Activated CD4-positive, alpha-beta memory T cell treated with anti-CD3 and anti-CD28 coated beads for 36 hours (primary cell): ENCODE measurements around the gene PIGM. TPM values are rescaled to one million over a fixed set of nuclear protein-coding genes. Genes with fewer than 3 reads are reported as not detected.

ENCODE experiments used
- CTCF ChIA-PET: fragments of 350-600 bp; sonication (Branson Sonifier 250); formaldehyde crosslinking; loops from one replicate; lab custom pipeline; 2021; ENCODE audit warnings: antibody characterized with exemption, inconsistent platforms; lab: Charles Lee
- POLR2A ChIA-PET: fragments of 350-600 bp; sonication (Branson Sonifier 250); formaldehyde crosslinking; loops from one replicate; lab custom pipeline; 2021; ENCODE audit warnings: antibody characterized with exemption; lab: Charles Lee
- DNase-seq: peaks from one replicate; pipeline ENCODE4 v3.0.0-alpha.2; 2020
- H3K27ac Mint-ChIP-seq: one replicate; pipeline ENCODE4 v1.8.0; 2021; ENCODE audit warnings: mixed read lengths
- H3K27me3 Mint-ChIP-seq: one replicate; pipeline ENCODE4 v1.8.0; 2021; ENCODE audit warnings: mixed read lengths
- H3K36me3 Mint-ChIP-seq: one replicate; pipeline ENCODE4 v1.8.0; 2021; ENCODE audit warnings: mixed read lengths
- H3K4me1 Mint-ChIP-seq: one replicate; pipeline ENCODE4 v1.8.0; 2021; ENCODE audit warnings: low read depth, mixed read lengths
- H3K4me3 Mint-ChIP-seq: one replicate; pipeline ENCODE4 v1.8.0; 2021; ENCODE audit warnings: mild to moderate bottlenecking, mixed read lengths
- H3K9me3 Mint-ChIP-seq: one replicate; pipeline ENCODE4 v1.8.0; 2021; ENCODE audit warnings: mixed read lengths
- intact Hi-C: fragments of 100-400 bp; cut with micrococcal nuclease; formaldehyde crosslinking; loops from one replicate; pipeline ENCODE4 v1.15.1; 2023
- total RNA-seq, 2 experiments: library from RNA; stranded (reverse); gene quantifications; one replicate each; pipeline ENCODE4 v1.2.3, GENCODE V29; 2021

The PIGM gene
- total RNA-seq, 2 experiments from 2014 or later = 4.4 to 4.7 TPM

DNA sequence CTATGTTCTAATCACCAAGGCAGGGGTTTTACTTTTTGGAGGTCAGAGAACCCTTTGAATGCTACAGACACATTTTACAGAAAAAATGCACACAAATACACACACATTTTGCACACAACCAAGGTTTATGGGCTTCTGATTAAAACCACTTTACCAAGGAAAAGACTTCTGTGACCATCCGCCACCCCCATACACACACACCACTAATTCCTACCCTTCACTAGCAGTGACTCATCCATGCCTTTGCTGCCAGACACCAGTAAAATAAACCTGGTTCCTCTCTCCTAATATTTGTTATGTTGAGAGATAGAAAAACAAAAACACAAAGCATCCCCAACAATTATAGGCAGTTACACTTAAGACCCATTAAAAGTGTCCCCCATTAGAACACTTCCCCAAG is 12.9 kb downstream of the PIGM start:
- peaks cover 9% of the 10 kb centered on the region for H3K4me1 Mint-ChIP-seq
- no peaks in the 10 kb centered on the region for H3K9me3 Mint-ChIP-seq
- peaks cover 8% of the 10 kb centered on the region for H3K27me3 Mint-ChIP-seq
- no peak overlapping the region for H3K4me3 Mint-ChIP-seq
- H3K27ac Mint-ChIP-seq = peak overlapping the region; percentile 44
- DNase-seq = peak; percentile 40
- ChIA-PET POLR2A (no interaction called here), CTCF (interaction anchor here (1.2 to 6.2 kb wide), 3 partner anchors 11 to 27 kb away, joined by 3 to 78 read pairs (median 4); no protein-coding TSS in a partner anchor)
- H3K36me3 Mint-ChIP-seq = no peaks in the 10 kb centered on the region
- intact Hi-C loops = no loop called here

DNA sequence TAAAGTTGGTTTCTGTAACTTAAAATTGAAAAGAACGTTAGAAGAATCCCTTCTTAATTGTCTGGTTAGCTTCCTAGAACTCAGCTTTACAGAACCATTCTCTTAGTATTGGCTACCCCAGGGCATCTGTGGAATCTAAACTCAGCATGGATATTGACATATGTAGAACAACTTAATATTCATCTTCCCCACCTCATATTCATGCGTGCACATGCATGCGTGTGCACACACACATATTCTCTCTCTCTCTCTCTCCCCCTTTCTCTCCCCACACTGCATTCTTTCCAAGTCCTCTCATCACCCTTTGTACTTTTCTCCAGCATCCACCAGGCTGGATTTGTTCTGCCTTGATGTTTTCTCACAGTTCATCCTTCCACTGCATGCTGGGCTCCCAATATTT is 13.4 kb downstream of the PIGM start:
- CTCF ChIA-PET = interaction anchor here (1.2 to 6.2 kb wide), 4 partner anchors 11 to 60 kb away, joined by 3 to 78 read pairs (median 4); no protein-coding TSS in a partner anchor
- POLR2A ChIA-PET = no interaction called here
- Mint-ChIP-seq H3K27me3 (peaks cover 8% of the 10 kb centered on the region), H3K4me1 (peaks cover 9% of the 10 kb centered on the region), H3K9me3 (no peaks in the 10 kb centered on the region), H3K27ac (no peak overlapping the region), H3K4me3 (no peak overlapping the region), H3K36me3 (no peaks in the 10 kb centered on the region)
- intact Hi-C loops = no loop called here
- DNase-seq = no peak

DNA sequence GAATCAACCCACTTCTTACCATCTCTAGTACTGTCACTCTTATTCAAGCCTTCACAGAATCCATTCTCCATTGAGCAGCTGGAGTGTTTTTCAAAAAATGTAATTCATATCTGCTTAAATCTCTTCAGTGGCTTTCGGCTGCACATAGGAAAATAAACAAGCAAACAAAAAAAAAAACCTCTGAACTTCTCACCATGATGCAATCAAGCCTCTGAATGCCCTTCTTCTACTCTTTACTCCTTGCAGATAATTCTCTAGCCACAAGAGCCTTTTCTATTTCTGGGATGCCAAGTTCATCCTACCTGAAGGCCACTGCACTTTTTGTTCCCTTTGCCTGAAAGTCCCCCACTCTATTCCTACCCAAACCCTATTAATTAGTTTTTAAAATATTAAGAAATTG is 14.2 kb downstream of the PIGM start:
- DNase-seq = no peak
- peaks cover 8% of the 10 kb centered on the region for H3K27me3 Mint-ChIP-seq
- intact Hi-C loops = no loop called here
- H3K4me1 Mint-ChIP-seq = peaks cover 9% of the 10 kb centered on the region
- H3K9me3 Mint-ChIP-seq = no peaks in the 10 kb centered on the region
- H3K4me3 Mint-ChIP-seq = no peak overlapping the region
- POLR2A ChIA-PET = no interaction called here
- no peak overlapping the region for H3K27ac Mint-ChIP-seq
- CTCF ChIA-PET = interaction anchor here (1.3 to 6.2 kb wide), 2 partner anchors 10 to 59 kb away, joined by 4 to 78 read pairs; no protein-coding TSS in a partner anchor
- no peaks in the 10 kb centered on the region for H3K36me3 Mint-ChIP-seq

DNA sequence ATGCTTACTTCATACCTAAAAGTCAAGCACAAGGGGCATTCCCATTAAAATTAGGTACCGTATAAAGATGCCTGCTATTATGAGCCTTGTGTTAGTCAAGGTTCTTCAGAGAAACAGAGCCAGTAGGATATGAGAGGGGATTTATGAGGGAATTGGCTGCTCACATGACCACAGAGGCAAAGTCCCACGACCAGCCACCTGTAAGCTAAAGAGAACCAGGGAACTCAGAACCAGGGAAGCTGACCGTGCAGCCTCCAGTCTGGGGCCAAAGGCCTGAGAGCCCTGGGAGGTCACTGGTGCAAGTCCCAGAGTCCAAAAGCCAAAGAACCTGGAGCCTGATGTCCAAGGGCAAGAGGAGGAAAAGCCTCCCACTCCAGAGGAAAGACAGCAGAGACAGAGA is 20.0 kb downstream of the PIGM start:
- no peak for DNase-seq
- H3K4me1 Mint-ChIP-seq = no peaks in the 10 kb centered on the region
- ChIA-PET POLR2A (no interaction called here), CTCF (no interaction called here)
- H3K4me3 Mint-ChIP-seq = no peak overlapping the region
- H3K27me3 Mint-ChIP-seq = peaks cover 7% of the 10 kb centered on the region
- no peaks in the 10 kb centered on the region for H3K36me3 Mint-ChIP-seq
- intact Hi-C loops = no loop called here
- no peaks in the 10 kb centered on the region for H3K9me3 Mint-ChIP-seq
- no peak overlapping the region for H3K27ac Mint-ChIP-seq

DNA sequence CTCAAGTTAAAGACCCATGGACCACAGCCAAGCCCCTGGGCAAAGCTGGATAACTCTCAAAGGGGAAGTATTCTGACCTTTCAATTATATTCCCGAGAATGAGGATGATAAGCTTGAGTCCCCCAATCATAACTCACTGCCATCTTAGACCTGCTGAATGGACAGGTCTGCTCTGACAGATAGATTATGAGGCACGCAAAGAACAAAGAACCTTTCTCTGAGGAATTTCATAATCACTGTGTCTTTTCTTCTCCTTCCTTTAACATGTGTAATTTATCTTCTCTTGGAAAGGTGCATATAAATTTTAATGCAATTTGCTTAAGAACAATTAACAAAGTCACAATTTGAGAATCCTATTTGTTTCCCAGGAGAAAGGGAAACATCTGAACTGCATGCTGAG is 22.0 kb downstream of the PIGM start:
- POLR2A ChIA-PET = no interaction called here
- CTCF ChIA-PET = interaction anchor here (1.3 to 11.8 kb wide), 5 partner anchors 8 to 117 kb away, joined by 3 to 311 read pairs (median 68); partner anchors contain the start of gene PIGM
- intact Hi-C loops = loop anchor here (10.0 kb wide), 1 partner anchor 795 kb away; no protein-coding TSS in a partner anchor

DNA sequence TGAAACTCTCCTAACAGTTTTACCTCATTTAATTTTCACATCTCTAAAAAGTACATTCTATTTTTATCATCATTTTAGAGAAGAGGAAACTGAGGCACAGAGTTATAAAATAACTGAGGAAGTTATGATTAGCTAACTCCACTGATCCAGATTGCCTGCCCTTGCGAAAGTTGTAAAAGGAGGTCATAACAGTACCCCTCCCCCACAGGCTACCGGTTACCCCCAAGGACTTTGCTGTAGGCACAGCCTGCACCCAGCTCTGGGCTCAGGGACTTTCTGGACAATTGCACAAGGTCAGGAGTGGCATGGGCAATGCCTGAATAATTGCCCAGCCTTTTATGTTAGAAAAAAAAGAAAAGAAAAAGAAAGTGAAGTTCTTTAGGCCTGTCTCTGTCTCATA is 22.7 kb downstream of the PIGM start:
- no peak overlapping the region for H3K27ac Mint-ChIP-seq
- H3K36me3 Mint-ChIP-seq = no peaks in the 10 kb centered on the region
- no peaks in the 10 kb centered on the region for H3K9me3 Mint-ChIP-seq
- ChIA-PET POLR2A (no interaction called here), CTCF (interaction anchor here (1.1 to 11.8 kb wide), 10 partner anchors 9 to 209 kb away, joined by 3 to 311 read pairs (median 42); partner anchors contain the start of genes FCRL6, PIGM and TAGLN2)
- peaks cover 4% of the 10 kb centered on the region for H3K27me3 Mint-ChIP-seq
- no peak for DNase-seq
- intact Hi-C loops = loop anchor here (10.0 kb wide), 1 partner anchor 794 kb away; no protein-coding TSS in a partner anchor
- no peak overlapping the region for H3K4me3 Mint-ChIP-seq
- no peaks in the 10 kb centered on the region for H3K4me1 Mint-ChIP-seq

More for the DNA sequence above, 22.0 kb downstream of the PIGM start:
- DNase-seq = no peak
- Mint-ChIP-seq H3K36me3 (no peaks in the 10 kb centered on the region), H3K4me1 (no peaks in the 10 kb centered on the region), H3K27ac (no peak overlapping the region), H3K9me3 (no peaks in the 10 kb centered on the region), H3K27me3 (peaks cover 5% of the 10 kb centered on the region), H3K4me3 (no peak overlapping the region)

DNA sequence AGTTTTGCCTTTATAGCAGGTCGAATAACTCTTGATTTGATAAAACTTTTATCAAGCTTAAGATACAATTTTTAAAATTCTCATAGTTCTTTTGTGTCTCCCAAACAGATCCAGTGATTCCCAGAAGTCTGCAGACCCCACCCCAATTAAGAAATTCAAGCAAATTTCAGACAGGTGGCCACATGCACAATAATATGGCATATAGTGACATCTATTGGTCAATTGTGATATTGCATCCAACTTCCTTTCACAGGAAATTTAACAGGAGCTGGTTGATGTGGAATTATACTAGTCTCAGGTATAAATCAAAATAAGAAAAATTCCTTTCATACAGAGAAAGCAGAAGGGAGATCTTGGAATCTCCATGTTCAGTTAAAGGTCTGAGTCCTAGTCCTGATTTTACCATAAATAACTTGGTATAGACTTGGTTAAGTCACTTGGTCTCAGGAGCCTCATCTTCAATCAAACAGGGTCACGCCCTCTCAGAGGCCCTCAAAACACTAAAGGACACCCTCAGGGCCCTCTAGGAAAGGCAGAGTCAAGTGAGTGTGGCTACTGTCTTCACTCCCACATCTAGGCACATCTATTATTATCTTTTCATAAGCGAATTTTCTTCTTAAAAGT is 24.1 kb downstream of the PIGM start:
- POLR2A ChIA-PET = interaction anchor here (0.5 to 0.8 kb wide), 2 partner anchors 15 to 80 kb away, joined by 3 to 4 read pairs; no protein-coding TSS in a partner anchor
- no peak for DNase-seq

DNA sequence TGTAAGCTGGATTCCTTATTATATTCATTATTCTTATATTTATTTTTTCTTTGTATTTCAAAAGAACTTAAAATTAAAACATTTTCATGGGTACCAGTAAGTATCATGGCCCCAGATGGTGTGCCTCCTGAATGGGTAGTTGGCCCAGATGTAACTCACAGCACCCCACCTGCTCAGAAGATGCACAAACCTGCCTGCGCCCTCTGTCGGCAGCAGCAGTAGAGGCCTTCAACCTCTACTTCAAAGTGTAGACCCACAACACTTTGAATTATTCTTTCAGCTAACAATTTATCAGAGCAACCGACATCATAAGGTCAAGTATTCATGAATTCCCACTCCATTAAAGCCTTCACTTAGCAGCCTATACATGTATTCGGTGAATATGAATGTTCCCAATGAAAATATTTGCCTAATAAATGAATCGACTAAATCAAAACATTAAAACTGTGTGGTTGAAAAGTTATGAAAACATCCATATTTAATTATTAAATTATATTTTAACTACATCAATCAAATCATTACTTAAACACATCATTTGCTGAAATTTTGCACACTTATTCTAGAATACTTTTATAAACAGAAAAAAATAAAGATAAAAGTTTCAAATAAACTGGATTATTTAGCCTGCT is 25.4 kb downstream of the PIGM start:
- H3K4me3 Mint-ChIP-seq = no peak overlapping the region
- intact Hi-C loops = loop anchor here (1.0 to 10.0 kb wide), 3 partner anchors 114 to 792 kb away; no protein-coding TSS in a partner anchor
- CTCF ChIA-PET = interaction anchor here (0.5 to 11.8 kb wide), 37 partner anchors 10 to 846 kb away, joined by 3 to 311 read pairs (median 8); partner anchors contain the start of genes DUSP23, FCRL6, IGSF9 and KCNJ9
- H3K36me3 Mint-ChIP-seq = no peaks in the 10 kb centered on the region
- peak; percentile 82 for DNase-seq
- no peak overlapping the region for H3K27ac Mint-ChIP-seq
- no peaks in the 10 kb centered on the region for H3K4me1 Mint-ChIP-seq
- POLR2A ChIA-PET = no interaction called here
- no peaks in the 10 kb centered on the region for H3K9me3 Mint-ChIP-seq
- H3K27me3 Mint-ChIP-seq = peaks cover 2% of the 10 kb centered on the region

More for the DNA sequence above, 24.1 kb downstream of the PIGM start:
- Mint-ChIP-seq H3K27ac (no peak overlapping the region), H3K4me3 (no peak overlapping the region), H3K27me3 (peaks cover 4% of the 10 kb centered on the region), H3K36me3 (no peaks in the 10 kb centered on the region), H3K9me3 (no peaks in the 10 kb centered on the region), H3K4me1 (no peaks in the 10 kb centered on the region)
- intact Hi-C loops = loop anchor here (1.0 to 10.0 kb wide), 4 partner anchors 71 to 793 kb away; partner anchors contain the start of gene DUSP23
- CTCF ChIA-PET = interaction anchor here (0.5 to 11.8 kb wide), 51 partner anchors 9 to 878 kb away, joined by 3 to 311 read pairs (median 5); partner anchors contain the start of genes FCRL6, IGSF9, KCNJ10 and KCNJ9

DNA sequence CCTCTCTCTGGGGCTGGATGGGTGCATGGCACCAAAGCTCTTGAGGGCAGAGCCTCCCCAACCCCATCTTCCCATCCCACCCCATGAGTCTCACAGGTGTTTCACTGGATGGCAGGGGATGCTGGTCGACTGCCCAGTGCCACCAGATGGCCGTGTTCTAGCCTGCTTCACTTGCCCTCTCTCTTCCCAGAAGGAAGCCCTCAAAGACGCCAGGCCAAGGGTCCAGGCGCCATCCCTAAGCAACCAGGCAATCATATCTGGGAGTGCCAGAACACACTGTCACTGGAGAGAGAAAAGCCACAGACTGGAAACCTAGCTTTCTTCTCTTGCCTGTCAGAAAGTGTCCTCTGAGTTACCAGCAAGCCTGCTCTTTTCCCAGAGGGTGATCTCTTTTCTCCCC is 26.7 kb downstream of the PIGM start:
- ChIA-PET POLR2A (no interaction called here), CTCF (interaction anchor here (0.6 to 11.8 kb wide), 17 partner anchors 12 to 205 kb away, joined by 3 to 311 read pairs (median 31); partner anchors contain the start of genes FCRL6, IGSF9, PIGM and TAGLN2)
- no peak overlapping the region for H3K27ac Mint-ChIP-seq
- no peaks in the 10 kb centered on the region for H3K9me3 Mint-ChIP-seq
- no peaks in the 10 kb centered on the region for H3K36me3 Mint-ChIP-seq
- no peak for DNase-seq
- H3K4me3 Mint-ChIP-seq = no peak overlapping the region
- H3K4me1 Mint-ChIP-seq = no peaks in the 10 kb centered on the region
- intact Hi-C loops = loop anchor here (10.0 kb wide), 1 partner anchor 790 kb away; no protein-coding TSS in a partner anchor
- H3K27me3 Mint-ChIP-seq = peaks cover 2% of the 10 kb centered on the region

DNA sequence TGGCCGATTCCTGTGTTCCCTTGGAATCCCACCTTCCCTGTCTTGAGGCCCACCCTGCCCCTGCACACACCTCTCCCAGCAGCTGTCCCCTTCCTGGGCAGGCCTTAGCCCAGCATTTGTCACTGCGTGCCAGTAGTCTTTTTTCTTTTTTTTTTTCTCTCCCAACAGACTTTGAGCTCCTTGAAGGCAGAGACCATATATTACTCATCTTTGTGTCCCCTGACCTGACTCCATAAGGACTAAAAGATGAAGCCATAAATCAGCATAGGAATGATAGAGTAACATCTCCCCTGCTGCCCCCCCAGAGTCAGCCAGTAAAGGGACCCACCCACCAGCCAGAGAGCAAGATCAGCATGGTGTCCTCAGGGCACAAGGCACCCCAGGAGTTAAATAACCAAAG is 27.4 kb downstream of the PIGM start:
- Mint-ChIP-seq H3K4me3 (no peak overlapping the region), H3K9me3 (no peaks in the 10 kb centered on the region), H3K4me1 (no peaks in the 10 kb centered on the region), H3K27ac (no peak overlapping the region), H3K27me3 (peaks cover 2% of the 10 kb centered on the region), H3K36me3 (no peaks in the 10 kb centered on the region)
- ChIA-PET POLR2A (no interaction called here), CTCF (interaction anchor here (1.1 to 11.8 kb wide), 9 partner anchors 12 to 204 kb away, joined by 3 to 311 read pairs (median 34); partner anchors contain the start of genes FCRL6 and IGSF9)
- intact Hi-C loops = loop anchor here (10.0 kb wide), 1 partner anchor 790 kb away; no protein-coding TSS in a partner anchor
- no peak for DNase-seq

DNA sequence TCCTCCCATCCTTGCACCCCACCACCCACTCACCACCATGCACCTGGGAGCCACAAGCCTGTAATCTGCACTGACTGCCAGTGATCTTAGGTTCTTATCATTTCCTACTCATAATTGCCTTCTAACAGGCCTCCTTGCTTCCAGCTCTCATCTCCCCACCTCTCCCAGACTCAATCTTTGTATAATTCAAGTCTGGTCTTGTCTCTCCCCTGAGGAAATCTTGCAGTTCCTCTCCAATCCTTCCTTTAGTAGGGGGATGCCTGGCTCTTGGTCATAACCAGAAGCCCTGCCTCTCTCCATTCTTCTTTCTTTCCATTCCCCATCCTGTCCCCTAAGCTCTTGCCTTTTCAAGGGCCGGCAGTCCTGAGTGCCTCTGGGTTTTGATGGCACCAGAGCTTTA is 27.8 kb downstream of the PIGM start:
- no peaks in the 10 kb centered on the region for H3K4me1 Mint-ChIP-seq
- CTCF ChIA-PET = interaction anchor here (1.1 to 11.8 kb wide), 6 partner anchors 11 to 190 kb away, joined by 3 to 311 read pairs (median 4); no protein-coding TSS in a partner anchor
- no peaks in the 10 kb centered on the region for H3K9me3 Mint-ChIP-seq
- no peak overlapping the region for H3K27ac Mint-ChIP-seq
- no peaks in the 10 kb centered on the region for H3K36me3 Mint-ChIP-seq
- no peak overlapping the region for H3K4me3 Mint-ChIP-seq
- POLR2A ChIA-PET = no interaction called here
- DNase-seq = no peak
- intact Hi-C loops = loop anchor here (10.0 kb wide), 1 partner anchor 789 kb away; no protein-coding TSS in a partner anchor
- H3K27me3 Mint-ChIP-seq = peaks cover 4% of the 10 kb centered on the region
